ENCODE data around the gene TBC1D16. TPM values are rescaled to one million over a fixed set of nuclear protein-coding genes. Genes with fewer than 3 reads are reported as not detected.
A peak's percentile ranks its signal among the peaks of the same experiment; 100 is the strongest.

TBC1D16 gene
- total RNA-seq, 1 donor from 2014 or later, result 55.6 TPM

DNA sequence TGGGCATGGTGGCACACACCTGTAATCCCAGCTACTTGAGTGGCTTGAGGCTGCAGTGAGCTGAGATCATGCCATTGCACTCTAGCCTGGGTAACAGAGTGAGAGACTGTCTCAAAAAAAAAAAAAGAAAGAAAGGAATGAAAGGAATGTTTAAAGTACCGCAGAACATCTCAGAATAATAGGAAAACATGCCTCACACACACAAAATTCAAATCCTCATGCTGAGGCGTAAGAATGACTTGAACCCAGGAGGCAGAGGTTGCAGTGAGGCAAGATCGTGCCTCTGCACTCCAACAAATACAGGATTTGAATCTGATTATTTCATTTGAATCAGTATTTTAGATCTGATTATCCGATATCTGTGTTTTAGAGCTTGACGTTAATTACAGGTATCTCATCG, 44.4 kb upstream of the TBC1D16 start:
- no peaks in the 10 kb centered on the region for H3K9me3 ChIP-seq
- no peak overlapping the region for H3K27ac ChIP-seq
- no peak for DNase-seq (ENCODE audit: low spot score in 2 of 2)
- intact Hi-C loops (cut with DNase I), result no loop called here
- H3K4me1 ChIP-seq, result peaks cover 0 to 3% of the 10 kb centered on the region in 2 donors
- no peaks in the 10 kb centered on the region for H3K27me3 ChIP-seq
- no peak overlapping the region for H3K4me3 ChIP-seq
- no peaks in the 10 kb centered on the region for H3K36me3 ChIP-seq
- no peak for TF ChIP-seq CTCF (IDR thresholded peaks at IDR 0.05)

DNA sequence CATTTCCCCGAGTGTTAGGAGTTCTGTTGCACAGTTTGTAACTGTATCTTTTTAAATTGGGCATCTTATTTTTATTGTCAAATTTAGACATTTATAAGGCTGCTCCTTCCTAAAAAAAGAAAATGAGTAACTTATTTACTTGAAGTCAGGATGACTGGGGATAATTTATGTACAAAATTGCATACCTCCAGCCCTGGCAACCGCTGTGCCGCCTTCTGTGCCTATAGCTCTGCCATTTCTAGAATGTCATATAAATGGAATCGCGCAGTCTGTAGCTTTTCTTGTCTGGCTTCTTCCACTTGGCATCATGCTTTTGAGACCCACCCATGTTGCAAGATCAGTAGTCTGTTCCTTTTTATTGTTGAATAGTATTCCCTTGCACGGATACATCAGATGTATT, 36.7 kb upstream of the TBC1D16 start:
- Histone ChIP-seq H3K27me3 (no peaks in the 10 kb centered on the region), H3K27ac (peak overlapping the region in 1 of 2 donors; percentile 83), H3K36me3 (no peaks in the 10 kb centered on the region), H3K4me3 (no peak overlapping the region), H3K4me1 (peaks cover 3 to 12% of the 10 kb centered on the region in 2 donors), H3K9me3 (no peaks in the 10 kb centered on the region)
- intact Hi-C loops (cut with DNase I), result no loop called here
- no peak for DNase-seq (ENCODE audit: low spot score in 2 of 2)
- TF ChIP-seq CTCF (IDR thresholded peaks at IDR 0.05), result no peak

- Histone ChIP-seq H3K36me3 (no peaks in the 10 kb centered on the region), H3K27ac (peak overlapping the region; percentile 83 to 87), H3K4me1 (peaks cover 3 to 12% of the 10 kb centered on the region in 2 donors), H3K27me3 (no peaks in the 10 kb centered on the region), H3K4me3 (peak overlapping the region; percentile 50 to 62), H3K9me3 (no peaks in the 10 kb centered on the region)
- no peak for TF ChIP-seq CTCF (IDR thresholded peaks at IDR 0.05)
- DNase-seq (ENCODE audit: low spot score in 2 of 2), result peak in 1 of 2 donors; percentile 86
- intact Hi-C loops (cut with DNase I), result loop anchor here (2.0 kb wide), 1 partner anchor 62 kb away; no protein-coding TSS in a partner anchor
These were observed 35.6 kb upstream of the TBC1D16 start for GRCh38 chr17:80071116-80071841.

DNA sequence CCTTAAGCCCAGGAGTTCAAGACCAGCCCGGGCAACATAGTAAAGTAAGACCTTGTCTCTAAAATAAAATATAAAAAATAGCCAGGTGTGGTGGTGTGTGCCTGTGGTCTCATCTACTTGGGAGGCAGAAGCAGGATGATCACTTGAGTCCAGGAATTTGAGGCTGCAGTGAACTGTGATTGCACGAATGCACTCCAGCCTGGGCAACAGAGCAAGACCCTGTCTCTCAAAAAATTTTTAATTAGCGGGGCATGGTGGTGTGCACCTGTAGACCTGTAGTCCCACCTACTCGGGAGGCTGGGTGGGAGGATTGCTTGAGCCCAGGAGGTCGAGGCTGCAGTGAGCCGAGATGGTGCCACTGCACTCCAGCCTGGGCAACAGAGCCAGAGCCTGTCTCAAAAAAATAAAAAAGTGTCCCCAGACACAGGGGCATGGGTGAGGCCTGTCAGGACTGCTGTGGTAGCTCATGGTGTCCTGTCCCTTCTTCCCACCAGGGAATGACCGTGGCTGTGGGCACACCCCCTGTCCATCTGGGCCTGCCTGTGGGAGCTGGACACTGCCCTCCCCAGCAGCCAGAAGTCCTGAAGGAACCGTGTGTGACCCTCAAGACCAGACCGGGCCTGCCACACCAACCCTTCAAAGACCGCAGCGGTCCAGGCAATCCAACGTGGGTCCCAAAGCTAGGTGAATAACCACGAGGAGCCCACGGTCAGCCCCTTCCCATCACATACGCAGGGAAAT, 34.9 kb upstream of the TBC1D16 start:
- Histone ChIP-seq H3K4me1 (peaks cover 3 to 12% of the 10 kb centered on the region in 2 donors), H3K9me3 (no peaks in the 10 kb centered on the region), H3K27me3 (no peaks in the 10 kb centered on the region), H3K27ac (peak overlapping the region; percentile 83 to 87), H3K4me3 (peak overlapping the region; percentile 50 to 62), H3K36me3 (no peaks in the 10 kb centered on the region)
- intact Hi-C loops (cut with DNase I), result loop anchor here (2.0 kb wide), 1 partner anchor 62 kb away; no protein-coding TSS in a partner anchor
- DNase-seq (ENCODE audit: low spot score in 2 of 2), result no peak
- no peak for TF ChIP-seq CTCF (IDR thresholded peaks at IDR 0.05)

DNA sequence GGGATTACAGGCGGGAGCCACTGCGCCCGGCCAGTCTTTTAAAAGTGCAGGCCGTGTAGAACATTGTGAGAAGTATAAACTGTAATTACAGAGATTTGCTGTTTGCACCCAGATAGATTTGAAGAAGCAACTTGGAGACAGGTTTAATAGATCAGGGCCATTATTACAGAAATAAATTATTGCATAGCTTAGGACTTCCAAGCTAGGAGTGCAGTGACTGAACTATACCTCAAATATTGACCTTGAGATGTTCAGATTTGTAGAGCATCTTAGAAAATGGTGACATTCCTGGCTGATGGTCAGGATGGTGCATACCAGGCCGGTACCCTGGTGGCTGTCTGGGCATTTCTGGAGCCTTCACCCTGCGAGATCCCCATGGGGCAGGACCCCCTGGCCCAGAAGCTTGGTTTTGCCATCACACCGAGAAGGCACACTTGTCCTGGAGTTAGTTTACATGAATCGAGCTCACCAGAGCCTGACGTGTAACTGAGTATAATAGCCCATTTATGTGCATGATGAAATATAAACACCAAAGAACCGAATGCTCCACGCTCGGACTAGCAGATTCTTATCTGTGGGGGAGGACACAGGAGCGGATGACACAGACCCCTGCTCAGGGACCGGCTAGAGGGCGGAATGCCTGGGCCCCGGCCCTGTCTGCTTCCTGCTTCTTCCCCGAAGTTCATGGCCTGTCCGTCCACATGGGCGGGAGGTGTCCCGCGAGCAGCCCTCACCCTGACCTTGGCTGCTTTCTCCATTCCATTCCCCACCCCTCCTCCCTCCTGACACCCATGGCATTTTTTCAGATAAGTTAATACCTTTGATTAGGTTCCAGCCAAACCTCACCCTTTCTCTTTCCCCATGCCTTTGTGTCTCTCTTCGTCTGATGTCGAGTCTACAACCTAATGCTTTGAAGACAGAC, 32.9 kb upstream of the TBC1D16 start:
- intact Hi-C loops (cut with DNase I), result no loop called here
- H3K4me3 ChIP-seq, result no peak overlapping the region
- no peak for TF ChIP-seq CTCF (IDR thresholded peaks at IDR 0.05)

More for the DNA sequence above, 32.9 kb upstream of the TBC1D16 start:
- H3K36me3 ChIP-seq, result no peaks in the 10 kb centered on the region
- H3K4me1 ChIP-seq, result peaks cover 3 to 12% of the 10 kb centered on the region in 2 donors
- no peaks in the 10 kb centered on the region for H3K9me3 ChIP-seq
- no peaks in the 10 kb centered on the region for H3K27me3 ChIP-seq
- peak overlapping the region; percentile 83 to 87 for H3K27ac ChIP-seq
- peak in 1 of 2 donors; percentile 77 for DNase-seq (ENCODE audit: low spot score in 2 of 2)
